AG09309 (cell line): ENCODE results near the gene KIF18A.

Experiments
- DNase-seq: peaks from one replicate; pipeline ENCODE4 v3.0.0-alpha.2; 2010; ENCODE audit warnings: low read depth
- H3K4me3 ChIP-seq: 2 replicates; pipeline ENCODE4 v1.5.1; 2011; ENCODE audit warnings: mild to moderate bottlenecking, low read depth, low read length, moderate library complexity; ENCODE audit not compliant: control insufficient read depth
- CTCF ChIP-seq: IDR thresholded peaks from 2 replicates; pipeline ENCODE4 v1.5.1; 2011; ENCODE audit warnings: mild to moderate bottlenecking, low read depth, low read length, inconsistent platforms; ENCODE audit not compliant: insufficient read depth, control insufficient read depth; ENCODE audit errors: missing control alignments

The KIF18A gene

GRCh38 chr11:28017816-28018215, 90.1 kb downstream of the KIF18A start:
- DNase-seq, result peak; percentile 90
- H3K4me3 ChIP-seq, result no peak overlapping the region
- TF ChIP-seq CTCF, result no peak

- no peak overlapping the region for H3K4me3 ChIP-seq
- no peak for DNase-seq
- no peak for TF ChIP-seq CTCF
Measured at GRCh38 chr11:28011813-28012212, 96.1 kb downstream of the KIF18A start.

GRCh38 chr11:28009996-28010395, 98.0 kb downstream of the KIF18A start:
- no peak overlapping the region for H3K4me3 ChIP-seq
- no peak for DNase-seq
- no peak for TF ChIP-seq CTCF

- no peak overlapping the region for H3K4me3 ChIP-seq
- TF ChIP-seq CTCF, result no peak
- DNase-seq, result peak; percentile 34
Measured at GRCh38 chr11:28009388-28009787, 98.6 kb downstream of the KIF18A start.

GRCh38 chr11:28003615-28004014, 104.3 kb downstream of the KIF18A start:
- no peak for DNase-seq
- no peak overlapping the region for H3K4me3 ChIP-seq
- TF ChIP-seq CTCF, result no peak

- no peak for TF ChIP-seq CTCF
- DNase-seq, result no peak
- H3K4me3 ChIP-seq, result no peak overlapping the region
Measured at GRCh38 chr11:27998552-27998951, 109.4 kb downstream of the KIF18A start.

- no peak for TF ChIP-seq CTCF
- no peak for DNase-seq
- no peak overlapping the region for H3K4me3 ChIP-seq
Measured at GRCh38 chr11:27997344-27997743, 110.6 kb downstream of the KIF18A start.
